Sigmoid colon (tissue), 7 donors: Measurements from ENCODE around the gene DOCK3. TPM values are rescaled to one million over a fixed set of nuclear protein-coding genes. Genes with fewer than 3 reads are reported as not detected.
"Not testable (repeated sequence)": the region's sequence is repeated elsewhere in the genome, so short reads cannot be mapped to it uniquely, and the experiment has no call there.

Experiments
- DNase-seq: peaks from one replicate; pipeline ENCODE4 v3.0.0-alpha.2; 2019
- H3K27ac ChIP-seq, 4 donors: fragments of 200-600 bp; sonication (generic); one replicate each; pipeline ENCODE4 v1.5.1; 2016 to 2019; ENCODE audit warnings: mild to moderate bottlenecking in 1 of 4
- H3K27me3 ChIP-seq, 3 donors: fragments of 200-600 bp; sonication (generic); one replicate each; pipeline ENCODE4 v1.5.1; 2019; ENCODE audit warnings: mild to moderate bottlenecking in 1 of 3
- H3K36me3 ChIP-seq, 4 donors: fragments of 200-600 bp; sonication (generic); one replicate each; pipeline ENCODE4 v1.5.1; 2016 to 2019
- H3K4me1 ChIP-seq, 4 donors: fragments of 200-600 bp; sonication (generic); one replicate each; pipeline ENCODE4 v1.5.1; 2017 to 2019
- H3K4me3 ChIP-seq, 4 donors: fragments of 200-600 bp; sonication (generic); one replicate each; pipeline ENCODE4 v1.5.1; 2017 to 2019; ENCODE audit warnings: mild to moderate bottlenecking in 2 of 4, moderate library complexity in 1 of 4
- H3K9me3 ChIP-seq, 4 donors: fragments of 200-600 bp in 3 of 4; sonication (generic) in 3 of 4; one replicate each; pipeline versions ENCODE4 v1.5.1 to v1.6.1; 2013 to 2019
- CTCF ChIP-seq, 4 experiments: fragments of 450-650 bp in 3 of 4; fragments of 200-600 bp in 1 of 4; IDR thresholded peaks; one replicate each; pipeline ENCODE4 v1.5.1; 2016 to 2019; ENCODE audit warnings: antibody characterized with exemption in 4 of 4, mild to moderate bottlenecking in 3 of 4, moderate library complexity in 2 of 4
- EP300 ChIP-seq, 4 donors: sonication (generic); formaldehyde crosslinking; IDR thresholded peaks; one replicate each; pipeline ENCODE4 v1.6.1; 2017; ENCODE audit warnings: antibody characterized with exemption in 4 of 4
- POLR2A ChIP-seq, 2 donors: fragments of 450-650 bp; IDR thresholded peaks; one replicate each; pipeline ENCODE4 v1.6.1; 2016; ENCODE audit warnings: antibody characterized with exemption in 2 of 2, mild to moderate bottlenecking in 2 of 2, moderate library complexity in 2 of 2
- POLR2AphosphoS5 ChIP-seq, 4 donors: sonication (generic); formaldehyde crosslinking; IDR thresholded peaks; one replicate each; pipeline ENCODE4 v1.6.1; 2017; ENCODE audit warnings: antibody characterized with exemption in 4 of 4
- WGBS, 2 donors: extraction: QIAGEN DNeasy Blood & Tissue Kit; methylation state at CpG; one replicate each; pipeline ENCODE4 v1.1.7; 2013; 5-methylcytosine and 5-hydroxymethylcytosine counted together
- intact Hi-C: fragments of 100-400 bp; cut with DNase I; formaldehyde crosslinking; loops from one replicate; pipeline ENCODE4 v1.15.1; 2023
- polyA plus RNA-seq, 3 donors: library from polyadenylated mRNA; stranded (reverse); fragments of 200-250 nt; gene quantifications; one replicate each; pipeline ENCODE4 v1.2.3, GENCODE V29; 2013
- total RNA-seq, 4 donors: library from RNA; depleted of rRNA; stranded (reverse); fragments of >200 nt; gene quantifications; one replicate each; pipeline ENCODE4 v1.1.0, GENCODE V29; 2016
- donor health status: healthy with polysubstance abuse.
- donor health status: Bipolar disorder and iron deficiency.
- donor health status: healthy.

The DOCK3 gene
- total and polyA plus RNA-seq, 7 donors, result 0.25 to 4.4 (median 3.3) TPM; not detected in 2

- no peaks in the 10 kb centered on the region for H3K27me3 ChIP-seq
- TF ChIP-seq POLR2A (IDR thresholded peaks at IDR 0.05), result no peak
- TF ChIP-seq POLR2AphosphoS5 (IDR thresholded peaks at IDR 0.05), result no peak
- no peak for TF ChIP-seq CTCF (IDR thresholded peaks at IDR 0.05)
- TF ChIP-seq EP300 (IDR thresholded peaks at IDR 0.05), result no peak
- intact Hi-C loops, result no loop called here
- H3K27ac ChIP-seq, result no peak overlapping the region
- no peak for DNase-seq
- no peak overlapping the region for H3K4me3 ChIP-seq
- H3K36me3 ChIP-seq, result no peaks in the 10 kb centered on the region
- WGBS, 2 donors, result 54 to 64% methylated on average over 4 of the region's 4 CpGs
- peaks cover 0 to 2% (median 0%) of the 10 kb centered on the region in 4 donors for H3K9me3 ChIP-seq
- H3K4me1 ChIP-seq, result no peaks in the 10 kb centered on the region
Observed at GRCh38 chr3:51304230-51304629, 629.5 kb downstream of the DOCK3 start.

- DNase-seq, result no peak
- TF ChIP-seq EP300 (IDR thresholded peaks at IDR 0.05), result no peak
- no peak for TF ChIP-seq POLR2AphosphoS5 (IDR thresholded peaks at IDR 0.05)
- TF ChIP-seq POLR2A (IDR thresholded peaks at IDR 0.05), result no peak
- TF ChIP-seq CTCF (IDR thresholded peaks at IDR 0.05), result no peak
- Histone ChIP-seq H3K27ac (no peak overlapping the region), H3K36me3 (no peaks in the 10 kb centered on the region), H3K4me3 (no peak overlapping the region), H3K4me1 (no peaks in the 10 kb centered on the region), H3K27me3 (no peaks in the 10 kb centered on the region), H3K9me3 (peaks cover 0 to 2% (median 0%) of the 10 kb centered on the region in 4 donors)
- intact Hi-C loops, result no loop called here
- 94 to 100% methylated on average over 1 of the region's 1 CpG for WGBS, 2 donors
Observed at GRCh38 chr3:51306093-51306492, 631.4 kb downstream of the DOCK3 start.

- H3K27ac ChIP-seq, result no peak overlapping the region
- H3K4me3 ChIP-seq, result no peak overlapping the region
- DNase-seq, result no peak
- H3K9me3 ChIP-seq, result peaks cover 0 to 2% (median 0%) of the 10 kb centered on the region in 4 donors
- no peaks in the 10 kb centered on the region for H3K36me3 ChIP-seq
- H3K27me3 ChIP-seq, result no peaks in the 10 kb centered on the region
- intact Hi-C loops, result no loop called here
- TF ChIP-seq EP300 (IDR thresholded peaks at IDR 0.05) (no peak), POLR2AphosphoS5 (IDR thresholded peaks at IDR 0.05) (no peak)
- WGBS, 2 donors, result 76 to 81% methylated on average over 2 of the region's 2 CpGs
- no peaks in the 10 kb centered on the region for H3K4me1 ChIP-seq
Observed at GRCh38 chr3:51307458-51307857, 632.7 kb downstream of the DOCK3 start.

GRCh38 chr3:51307945-51308607 lies 633.3 kb downstream of the DOCK3 start:
- H3K4me3 ChIP-seq, H3K27ac ChIP-seq, H3K9me3 ChIP-seq, H3K36me3 ChIP-seq, intact Hi-C loops, DNase-seq, H3K27me3 ChIP-seq, H3K4me1 ChIP-seq: not testable (repeated sequence)
- WGBS, 2 donors, result 60 to 78% methylated on average over 1 of the region's 5 CpGs

- WGBS, 2 donors, result 12 to 44% methylated on average over 1 of the region's 1 CpG
- intact Hi-C loops, result no loop called here
- Histone ChIP-seq H3K4me1 (no peaks in the 10 kb centered on the region), H3K27me3 (no peaks in the 10 kb centered on the region), H3K4me3 (no peak overlapping the region), H3K9me3 (peaks cover 0 to under 1% (median 0%) of the 10 kb centered on the region in 4 donors), H3K27ac (no peak overlapping the region), H3K36me3 (peaks cover 0 to 13% (median 0%) of the 10 kb centered on the region in 4 donors)
- DNase-seq, result no peak
- TF ChIP-seq POLR2AphosphoS5 (IDR thresholded peaks at IDR 0.05) (no peak), EP300 (IDR thresholded peaks at IDR 0.05) (no peak), CTCF (IDR thresholded peaks at IDR 0.05) (no peak), POLR2A (IDR thresholded peaks at IDR 0.05) (no peak)
Observed at GRCh38 chr3:51311055-51311454, 636.3 kb downstream of the DOCK3 start.

GRCh38 chr3:51328206-51328605 lies 653.5 kb downstream of the DOCK3 start:
- Histone ChIP-seq H3K4me3 (no peak overlapping the region), H3K4me1 (no peaks in the 10 kb centered on the region), H3K27ac (no peak overlapping the region), H3K36me3 (peaks cover 0 to 5% (median 0%) of the 10 kb centered on the region in 4 donors), H3K27me3 (no peaks in the 10 kb centered on the region), H3K9me3 (peaks cover 0 to 4% (median 0%) of the 10 kb centered on the region in 4 donors)
- DNase-seq, result no peak
- intact Hi-C loops, result no loop called here
- no peak for TF ChIP-seq POLR2A (IDR thresholded peaks at IDR 0.05)
- TF ChIP-seq CTCF (IDR thresholded peaks at IDR 0.05), result no peak
- TF ChIP-seq POLR2AphosphoS5 (IDR thresholded peaks at IDR 0.05), result no peak
- no peak for TF ChIP-seq EP300 (IDR thresholded peaks at IDR 0.05)
- WGBS, 2 donors, result 83 to 93% methylated on average over 2 of the region's 2 CpGs
